SK-N-SH treated with all-trans-retinoic acid at 6 μM for 48 hours (cell line): Measurements from ENCODE around the gene HES6.

Experiments
- ATAC-seq: fragments of 200-7000 bp; cut with Tn5 transposase; 3 replicates; pipeline ENCODE4 v1.9.1; 2020; ENCODE audit warnings: mild to moderate bottlenecking, moderate library complexity
- BACH2 ChIP-seq: fragments of 250-450 bp; sonication (Bioruptor Pico); IDR thresholded peaks from 2 replicates; pipeline ENCODE4 v1.9.0; 2021; ENCODE audit warnings: mild to moderate bottlenecking, borderline replicate concordance
- CSDC2 ChIP-seq: fragments of 250-450 bp; sonication (Bioruptor Pico); IDR thresholded peaks from 2 replicates; pipeline ENCODE4 v1.5.0; 2020; ENCODE audit warnings: mild to moderate bottlenecking, moderate library complexity
- ESRRG ChIP-seq: fragments of 250-450 bp; sonication (Bioruptor Pico); IDR thresholded peaks from 2 replicates; pipeline ENCODE4 v1.6.1; 2021; ENCODE audit warnings: mild to moderate bottlenecking
- GLIS3 ChIP-seq: fragments of 250-450 bp; sonication (Bioruptor Pico); IDR thresholded peaks from 2 replicates; pipeline ENCODE4 v1.5.0; 2020; ENCODE audit warnings: mild to moderate bottlenecking, moderate library complexity
- ISL1 ChIP-seq: fragments of 250-450 bp; sonication (Bioruptor Pico); IDR thresholded peaks from 2 replicates; pipeline ENCODE4 v2.1.2; 2022; ENCODE audit warnings: mild to moderate bottlenecking, moderate library complexity
- OSR1 ChIP-seq: fragments of 250-450 bp; sonication (Bioruptor Pico); IDR thresholded peaks from 2 replicates; pipeline ENCODE4 v1.8.0; 2022; ENCODE audit warnings: moderate library complexity, mild to moderate bottlenecking, inconsistent platforms
- PPARA ChIP-seq: fragments of 250-450 bp; sonication (Bioruptor Pico); IDR thresholded peaks from 2 replicates; pipeline ENCODE4 v1.5.0; 2020; ENCODE audit warnings: mild to moderate bottlenecking, borderline replicate concordance
- RARB ChIP-seq: fragments of 250-450 bp; sonication (Bioruptor Pico); IDR thresholded peaks from 2 replicates; pipeline ENCODE4 v1.8.0; 2021; ENCODE audit warnings: mild to moderate bottlenecking, moderate library complexity
- SNAI2 ChIP-seq: fragments of 250-450 bp; sonication (Bioruptor Pico); IDR thresholded peaks from 2 replicates; pipeline ENCODE4 v1.5.0; 2020; ENCODE audit warnings: mild to moderate bottlenecking, moderate library complexity
- TCF4 ChIP-seq: fragments of 250-450 bp; sonication (Bioruptor Pico); IDR thresholded peaks from 2 replicates; pipeline ENCODE4 v1.8.0; 2021; ENCODE audit warnings: mild to moderate bottlenecking, moderate library complexity, borderline replicate concordance
- TOX ChIP-seq: fragments of 250-450 bp; sonication (Bioruptor Pico); IDR thresholded peaks from 2 replicates; pipeline ENCODE4 v1.8.0; 2021; ENCODE audit warnings: mild to moderate bottlenecking, moderate library complexity, borderline replicate concordance
- ZC3H10 ChIP-seq: fragments of 250-450 bp; sonication (Bioruptor Pico); IDR thresholded peaks from 2 replicates; pipeline ENCODE4 v1.5.1; 2021; ENCODE audit warnings: mild to moderate bottlenecking, moderate library complexity
- ZFP3 ChIP-seq: fragments of 250-450 bp; sonication (Bioruptor Pico); IDR thresholded peaks from 2 replicates; pipeline ENCODE4 v1.5.0; 2020; ENCODE audit warnings: mild to moderate bottlenecking, moderate library complexity
- ZFP30 ChIP-seq: fragments of 450-650 bp; formaldehyde crosslinking; IDR thresholded peaks from 2 replicates; pipeline ENCODE4 v1.5.0; 2022; ENCODE audit warnings: mild to moderate bottlenecking, moderate library complexity
- ZNF565 ChIP-seq: fragments of 450-650 bp; formaldehyde crosslinking; conservative IDR thresholded peaks from 2 replicates; pipeline ENCODE4 v1.5.0; 2020; ENCODE audit warnings: low read depth, mild to moderate bottlenecking, moderate library complexity
- ZNF70 ChIP-seq: fragments of 450-650 bp; formaldehyde crosslinking; IDR thresholded peaks from 2 replicates; pipeline ENCODE4 v1.5.0; 2020; ENCODE audit warnings: mild to moderate bottlenecking, moderate library complexity
- ZNF8 ChIP-seq: fragments of 450-650 bp; formaldehyde crosslinking; IDR thresholded peaks from 2 replicates; pipeline ENCODE4 v1.5.0; 2020; ENCODE audit warnings: mild to moderate bottlenecking, moderate library complexity
- TF ChIP-seq, protein P1 (sequence below): fragments of 250-450 bp; sonication (Bioruptor Pico); IDR thresholded peaks from 2 replicates; pipeline ENCODE4 v1.5.1; 2020; ENCODE audit warnings: low read depth, mild to moderate bottlenecking, moderate library complexity
- TF ChIP-seq, protein P2 (sequence below): fragments of 250-450 bp; sonication (Bioruptor Pico); IDR thresholded peaks from 2 replicates; pipeline ENCODE4 v1.8.0; 2021; ENCODE audit warnings: low read depth, mild to moderate bottlenecking, moderate library complexity, borderline replicate concordance
- TF ChIP-seq, protein P3 (sequence below): fragments of 250-450 bp; sonication (Bioruptor Pico); IDR thresholded peaks from 2 replicates; pipeline ENCODE4 v1.8.0; 2020; ENCODE audit warnings: mild to moderate bottlenecking, moderate library complexity, borderline replicate concordance
- TF ChIP-seq, protein P4 (sequence below): fragments of 250-450 bp; sonication (Bioruptor Pico); IDR thresholded peaks from 2 replicates; pipeline ENCODE4 v1.5.1; 2021; ENCODE audit warnings: mild to moderate bottlenecking, moderate library complexity

The HES6 gene

DNA sequence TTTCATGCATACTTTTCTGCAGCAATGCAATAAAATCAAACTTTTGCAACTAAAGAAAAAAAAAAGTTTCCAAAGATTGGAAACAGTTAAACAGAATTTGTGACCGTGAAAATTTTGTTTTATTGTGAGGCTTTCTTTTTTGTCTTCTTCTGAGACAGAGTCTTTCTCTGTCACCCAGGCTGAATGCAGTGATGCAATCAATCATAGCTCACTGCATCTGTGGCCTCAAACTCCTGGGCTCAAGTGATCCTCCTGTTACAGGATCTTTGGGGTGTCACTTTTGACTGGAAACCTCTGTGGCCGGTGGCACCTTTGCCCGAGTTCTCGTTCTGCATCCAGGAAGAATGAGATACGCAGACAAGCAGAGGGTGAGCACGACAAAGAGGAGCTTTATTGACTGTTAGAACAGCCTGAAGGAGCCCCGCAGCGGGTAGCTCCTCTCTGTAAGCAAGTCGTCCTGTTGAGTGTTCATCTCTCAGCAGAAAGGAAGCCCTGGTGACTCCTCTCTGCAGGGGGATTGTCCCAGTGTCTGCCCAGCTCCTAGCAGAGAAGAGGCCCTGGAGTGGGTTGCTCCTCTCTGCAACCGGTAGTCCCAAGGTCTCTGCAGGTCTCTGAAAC is 19.5 kb downstream of the HES6 start:
- TF ChIP-seq ISL1 (CRISPR knock-in tag): no peak
- TF ChIP-seq GLIS3 (CRISPR knock-in tag): no peak
- no peak for TF ChIP-seq BACH2 (CRISPR knock-in tag)
- TF ChIP-seq RARB (CRISPR knock-in tag): no peak
- no peak for TF ChIP-seq CSDC2 (CRISPR knock-in tag)
- TF ChIP-seq TOX (CRISPR knock-in tag): no peak
- TF ChIP-seq PPARA (CRISPR knock-in tag): no peak
- TF ChIP-seq ZC3H10: no peak
- no peak for TF ChIP-seq ZNF565 (CRISPR knock-in tag)
- ATAC-seq: no peak

DNA sequence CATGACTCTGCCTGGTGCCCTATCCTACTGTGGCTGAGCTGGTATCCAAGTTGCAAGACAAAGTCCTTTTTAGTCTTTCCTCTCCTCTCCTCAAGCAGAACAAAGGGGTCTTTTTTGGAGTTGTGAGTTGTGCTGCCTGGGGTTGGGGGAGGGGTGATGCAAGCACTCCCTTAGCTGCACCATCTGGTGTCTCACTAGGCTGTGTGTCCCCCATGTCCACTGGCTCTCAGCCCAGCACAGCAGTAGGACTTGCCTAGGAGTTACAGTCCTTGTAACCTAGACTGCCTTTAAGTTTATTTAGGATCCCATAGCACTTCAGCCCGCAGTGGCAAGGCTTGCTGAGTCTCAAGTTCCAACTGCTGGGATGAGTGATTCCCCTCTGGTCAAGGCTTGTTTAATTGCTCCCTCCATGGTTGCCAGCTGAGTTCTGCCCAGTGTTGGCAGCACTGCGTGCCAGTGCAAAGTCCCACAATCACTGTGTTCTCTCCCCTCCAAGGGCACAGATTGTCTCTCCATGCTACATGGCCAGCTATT is 23.1 kb downstream of the HES6 start:
- no peak for ATAC-seq
- TF ChIP-seq TCF4 (CRISPR knock-in tag) (no peak), ESRRG (CRISPR knock-in tag) (no peak), CSDC2 (CRISPR knock-in tag) (no peak), ISL1 (CRISPR knock-in tag) (no peak), SNAI2 (no peak), BACH2 (CRISPR knock-in tag) (no peak)
- TF ChIP-seq, protein P1, sequence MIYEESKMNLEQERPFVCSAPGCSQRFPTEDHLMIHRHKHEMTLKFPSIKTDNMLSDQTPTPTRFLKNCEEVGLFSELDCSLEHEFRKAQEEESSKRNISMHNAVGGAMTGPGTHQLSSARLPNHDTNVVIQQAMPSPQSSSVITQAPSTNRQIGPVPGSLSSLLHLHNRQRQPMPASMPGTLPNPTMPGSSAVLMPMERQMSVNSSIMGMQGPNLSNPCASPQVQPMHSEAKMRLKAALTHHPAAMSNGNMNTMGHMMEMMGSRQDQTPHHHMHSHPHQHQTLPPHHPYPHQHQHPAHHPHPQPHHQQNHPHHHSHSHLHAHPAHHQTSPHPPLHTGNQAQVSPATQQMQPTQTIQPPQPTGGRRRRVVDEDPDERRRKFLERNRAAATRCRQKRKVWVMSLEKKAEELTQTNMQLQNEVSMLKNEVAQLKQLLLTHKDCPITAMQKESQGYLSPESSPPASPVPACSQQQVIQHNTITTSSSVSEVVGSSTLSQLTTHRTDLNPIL (CRISPR knock-in tag): no peak
- TF ChIP-seq, all 23 proteins: peak for 0

DNA sequence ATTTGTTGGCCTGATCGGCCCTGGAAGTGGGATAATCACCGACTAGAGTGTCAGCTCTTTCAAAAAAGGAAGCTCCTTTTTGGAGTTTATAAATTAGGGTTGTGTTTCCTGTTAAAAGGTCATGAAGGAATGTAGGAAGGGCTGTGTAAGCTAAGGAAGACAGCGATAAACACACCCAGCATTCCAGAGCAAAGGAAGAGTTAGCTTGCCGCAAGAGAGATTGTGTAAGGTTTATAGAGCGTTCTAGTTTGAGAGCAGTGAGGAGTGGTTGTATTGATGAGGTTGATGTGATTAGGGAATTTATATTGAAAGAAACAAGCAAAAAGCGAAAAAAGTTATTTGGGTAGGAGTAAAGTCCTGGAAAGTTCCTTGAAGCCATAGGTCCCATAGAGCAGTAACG is 32.8 kb downstream of the HES6 start:
- no peak for ATAC-seq

More for the DNA sequence above, 32.8 kb downstream of the HES6 start:
- TF ChIP-seq CSDC2 (CRISPR knock-in tag) (no peak), ZNF8 (CRISPR knock-in tag) (no peak), TOX (CRISPR knock-in tag) (no peak), ZNF565 (CRISPR knock-in tag) (no peak), ISL1 (CRISPR knock-in tag) (no peak), ZFP30 (no peak), OSR1 (CRISPR knock-in tag) (no peak), SNAI2 (no peak), TCF4 (CRISPR knock-in tag) (no peak), ZFP3 (CRISPR knock-in tag) (no peak), ESRRG (CRISPR knock-in tag) (no peak), ZNF70 (CRISPR knock-in tag) (no peak), RARB (CRISPR knock-in tag) (no peak), BACH2 (CRISPR knock-in tag) (no peak), PPARA (CRISPR knock-in tag) (no peak)
- TF ChIP-seq, protein P2, sequence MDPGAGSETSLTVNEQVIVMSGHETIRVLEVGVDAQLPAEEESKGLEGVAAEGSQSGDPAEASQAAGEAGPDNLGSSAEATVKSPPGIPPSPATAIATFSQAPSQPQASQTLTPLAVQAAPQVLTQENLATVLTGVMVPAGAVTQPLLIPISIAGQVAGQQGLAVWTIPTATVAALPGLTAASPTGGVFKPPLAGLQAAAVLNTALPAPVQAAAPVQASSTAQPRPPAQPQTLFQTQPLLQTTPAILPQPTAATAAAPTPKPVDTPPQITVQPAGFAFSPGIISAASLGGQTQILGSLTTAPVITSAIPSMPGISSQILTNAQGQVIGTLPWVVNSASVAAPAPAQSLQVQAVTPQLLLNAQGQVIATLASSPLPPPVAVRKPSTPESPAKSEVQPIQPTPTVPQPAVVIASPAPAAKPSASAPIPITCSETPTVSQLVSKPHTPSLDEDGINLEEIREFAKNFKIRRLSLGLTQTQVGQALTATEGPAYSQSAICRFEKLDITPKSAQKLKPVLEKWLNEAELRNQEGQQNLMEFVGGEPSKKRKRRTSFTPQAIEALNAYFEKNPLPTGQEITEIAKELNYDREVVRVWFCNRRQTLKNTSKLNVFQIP: no peak
- TF ChIP-seq, protein P3, sequence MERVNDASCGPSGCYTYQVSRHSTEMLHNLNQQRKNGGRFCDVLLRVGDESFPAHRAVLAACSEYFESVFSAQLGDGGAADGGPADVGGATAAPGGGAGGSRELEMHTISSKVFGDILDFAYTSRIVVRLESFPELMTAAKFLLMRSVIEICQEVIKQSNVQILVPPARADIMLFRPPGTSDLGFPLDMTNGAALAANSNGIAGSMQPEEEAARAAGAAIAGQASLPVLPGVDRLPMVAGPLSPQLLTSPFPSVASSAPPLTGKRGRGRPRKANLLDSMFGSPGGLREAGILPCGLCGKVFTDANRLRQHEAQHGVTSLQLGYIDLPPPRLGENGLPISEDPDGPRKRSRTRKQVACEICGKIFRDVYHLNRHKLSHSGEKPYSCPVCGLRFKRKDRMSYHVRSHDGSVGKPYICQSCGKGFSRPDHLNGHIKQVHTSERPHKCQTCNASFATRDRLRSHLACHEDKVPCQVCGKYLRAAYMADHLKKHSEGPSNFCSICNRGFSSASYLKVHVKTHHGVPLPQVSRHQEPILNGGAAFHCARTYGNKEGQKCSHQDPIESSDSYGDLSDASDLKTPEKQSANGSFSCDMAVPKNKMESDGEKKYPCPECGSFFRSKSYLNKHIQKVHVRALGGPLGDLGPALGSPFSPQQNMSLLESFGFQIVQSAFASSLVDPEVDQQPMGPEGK: no peak
- TF ChIP-seq, protein P4, sequence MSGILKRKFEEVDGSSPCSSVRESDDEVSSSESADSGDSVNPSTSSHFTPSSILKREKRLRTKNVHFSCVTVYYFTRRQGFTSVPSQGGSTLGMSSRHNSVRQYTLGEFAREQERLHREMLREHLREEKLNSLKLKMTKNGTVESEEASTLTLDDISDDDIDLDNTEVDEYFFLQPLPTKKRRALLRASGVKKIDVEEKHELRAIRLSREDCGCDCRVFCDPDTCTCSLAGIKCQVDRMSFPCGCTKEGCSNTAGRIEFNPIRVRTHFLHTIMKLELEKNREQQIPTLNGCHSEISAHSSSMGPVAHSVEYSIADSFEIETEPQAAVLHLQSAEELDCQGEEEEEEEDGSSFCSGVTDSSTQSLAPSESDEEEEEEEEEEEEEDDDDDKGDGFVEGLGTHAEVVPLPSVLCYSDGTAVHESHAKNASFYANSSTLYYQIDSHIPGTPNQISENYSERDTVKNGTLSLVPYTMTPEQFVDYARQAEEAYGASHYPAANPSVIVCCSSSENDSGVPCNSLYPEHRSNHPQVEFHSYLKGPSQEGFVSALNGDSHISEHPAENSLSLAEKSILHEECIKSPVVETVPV: no peak
